GM21825 (cell line): ENCODE measurements around the gene MARK4.
"Not testable (repeated sequence)": the region's sequence is repeated elsewhere in the genome, so short reads cannot be mapped to it uniquely, and the experiment has no call there.

Experiments
- ATAC-seq: cut with Tn5 transposase; IDR thresholded peaks from one replicate; pipeline ENCODE4 v1.9.1; 2021; ENCODE audit warnings: mild to moderate bottlenecking, moderate library complexity; ENCODE audit not compliant: unreplicated experiment

Gene MARK4

DNA sequence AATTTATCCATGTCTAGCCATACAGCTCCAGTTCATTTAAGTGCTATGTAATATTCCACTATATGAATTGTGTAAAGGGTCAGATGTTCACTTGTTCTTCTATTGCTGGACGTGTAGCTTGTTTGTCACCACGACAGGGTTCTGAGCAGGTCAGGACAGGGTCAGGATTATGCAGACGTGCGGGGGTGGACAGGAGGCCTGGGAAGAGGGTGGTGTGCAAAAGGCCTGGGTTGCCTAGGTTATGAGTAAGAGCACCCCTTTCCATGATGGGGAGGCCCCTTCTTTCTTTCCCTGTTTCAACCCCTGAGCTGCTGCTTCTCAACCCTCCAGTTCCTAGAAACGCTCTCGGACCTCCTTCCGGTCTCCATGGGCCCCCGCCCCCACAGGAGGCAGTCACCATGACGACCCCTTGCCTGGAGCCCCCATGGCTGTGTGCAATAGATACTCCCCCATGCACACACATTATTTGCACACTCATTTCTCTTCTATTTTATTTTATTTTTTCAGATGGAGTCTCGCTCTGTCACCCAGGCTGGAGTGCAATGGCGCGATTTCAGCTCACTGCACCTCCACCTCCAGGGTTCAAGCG lies 7.8 kb upstream of the MARK4 start:
- ATAC-seq = no peak

DNA sequence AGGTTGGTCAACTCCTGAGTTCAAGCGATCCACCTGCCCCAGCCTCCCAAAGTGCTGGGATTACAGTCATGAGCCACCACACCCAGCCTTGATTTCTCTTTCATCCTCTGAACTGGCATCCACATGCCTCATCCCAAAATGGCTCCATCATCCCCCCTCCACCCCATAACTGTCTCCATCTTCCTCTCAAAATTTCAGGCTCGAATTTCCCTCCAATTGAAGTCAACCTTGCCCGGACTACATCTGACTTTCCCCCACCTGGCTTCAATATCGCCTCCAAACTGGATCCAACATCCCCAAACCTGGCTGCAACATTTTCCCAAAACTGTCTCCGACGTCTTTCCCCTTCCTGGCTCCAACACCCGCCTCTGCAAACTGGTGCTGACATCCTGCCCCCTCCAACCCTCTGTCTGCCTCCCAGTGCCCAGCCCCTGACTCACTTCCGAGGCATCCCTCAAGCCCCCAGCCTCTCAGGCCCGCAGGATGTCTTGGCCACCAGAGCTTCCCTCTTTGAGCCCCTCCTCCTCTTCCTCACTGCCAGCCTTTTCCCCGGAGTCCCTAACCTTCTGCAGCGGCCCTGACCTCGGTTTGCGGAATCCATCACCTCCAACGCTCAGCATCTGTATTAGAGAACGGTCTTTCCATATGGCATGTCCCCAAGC lies 6.8 kb upstream of the MARK4 start:
- ATAC-seq = no peak

DNA sequence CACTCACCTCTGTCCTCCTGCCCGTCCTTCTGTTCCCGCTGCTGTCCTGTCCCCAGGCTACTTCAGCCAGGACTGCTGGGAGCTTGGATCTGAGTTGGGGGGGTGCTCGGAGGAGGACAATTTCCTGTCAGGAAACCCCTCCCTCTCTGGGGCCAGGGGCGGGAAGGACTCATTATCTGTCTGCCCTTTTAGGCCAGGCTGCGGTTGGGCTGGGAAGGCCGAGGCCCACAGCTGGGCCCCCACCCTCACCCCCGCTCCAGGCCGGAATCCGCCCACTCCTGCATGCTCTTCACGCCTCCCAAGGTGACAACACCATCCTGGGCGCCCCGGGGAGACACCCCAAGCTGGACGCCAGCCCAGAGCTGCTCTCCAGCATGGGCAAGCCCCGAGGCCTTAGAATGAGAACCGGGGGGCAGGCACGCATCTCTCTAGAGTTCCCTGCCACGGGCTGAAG lies 5.7 kb upstream of the MARK4 start, which contains the start of gene EXOC3L2:
Gene EXOC3L2, minus strand, starts transcription at position 74 of the 454 bp plus-strand sequence. CDS start 6,362 bp downstream, outside the sequence.
- ATAC-seq = no peak

DNA sequence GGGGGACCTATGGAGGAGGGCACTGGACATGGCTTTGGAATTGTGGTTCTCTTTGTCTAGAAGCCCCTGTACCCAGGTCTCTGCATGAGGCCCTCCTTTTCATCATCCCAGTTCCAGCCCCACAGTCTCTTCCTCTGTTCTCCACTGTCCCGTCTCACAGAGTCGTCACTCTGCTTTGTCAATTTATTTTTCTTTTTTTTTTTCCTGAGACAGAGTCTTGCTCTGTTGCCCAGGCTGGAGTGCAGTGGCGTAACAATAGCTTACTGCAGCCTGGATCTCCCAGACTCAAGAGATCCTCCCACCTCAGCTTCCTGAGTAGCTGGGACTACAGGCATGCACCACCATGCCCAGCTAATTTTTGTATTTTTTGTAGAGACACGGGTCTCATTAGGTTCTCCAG lies 5.2 kb upstream of the MARK4 start:
- no peak for ATAC-seq

DNA sequence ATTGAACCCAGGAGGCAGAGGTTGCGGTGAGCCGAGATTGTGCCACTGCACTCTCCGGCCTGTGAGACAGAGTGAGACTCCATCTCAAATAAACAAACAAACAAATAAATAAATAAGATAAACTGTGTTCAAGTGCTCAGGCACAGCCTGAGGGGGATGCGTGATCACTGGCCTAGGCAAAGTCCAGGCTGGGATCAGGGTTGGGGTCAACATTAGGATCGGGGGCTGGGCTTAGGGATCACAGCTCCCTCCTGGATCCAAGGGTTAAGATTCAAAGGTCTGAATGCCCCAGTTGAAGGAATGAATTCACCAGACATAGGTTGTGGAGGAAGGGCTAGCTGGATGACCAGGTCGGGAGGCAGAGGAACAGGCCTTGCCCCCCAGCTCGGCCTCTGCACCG lies 3.9 kb upstream of the MARK4 start:
- no peak for ATAC-seq

DNA sequence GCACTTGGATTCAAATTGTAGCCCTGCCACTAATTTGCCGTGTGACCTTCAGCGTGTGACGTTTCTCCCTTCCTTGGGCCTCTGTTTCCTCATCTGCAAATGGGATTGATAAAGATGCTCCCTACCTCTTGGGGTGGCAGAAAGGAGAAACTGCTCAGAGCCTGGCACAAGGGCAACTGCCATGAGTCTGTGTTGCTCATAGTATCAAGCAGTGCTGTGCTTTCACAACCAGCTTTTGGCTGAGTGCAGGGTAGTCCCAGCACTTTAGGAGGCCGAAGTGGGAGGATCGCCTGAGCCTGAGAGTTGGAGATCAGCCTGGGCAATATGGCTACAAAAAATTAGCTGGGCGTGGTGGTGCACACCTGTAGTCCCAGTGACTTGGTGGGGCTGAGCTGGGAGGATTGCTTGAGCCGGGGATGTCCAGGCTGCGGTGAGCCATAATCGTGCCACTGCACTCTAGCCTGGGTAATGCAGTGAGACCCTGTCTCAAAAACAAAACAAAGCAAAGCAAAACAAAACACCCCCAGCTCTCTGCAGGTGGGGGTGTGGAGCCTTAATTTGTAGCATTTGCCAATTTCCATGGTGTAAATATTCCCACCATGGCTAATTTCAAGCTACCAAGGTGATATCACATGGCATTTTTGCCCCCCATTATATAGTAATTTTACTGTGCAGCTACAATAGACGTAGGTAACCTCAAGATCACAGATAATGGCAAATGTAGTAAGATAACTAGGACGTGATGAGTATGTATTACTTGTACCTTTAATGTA lies 1.6 kb upstream of the MARK4 start:
- ATAC-seq = no peak

DNA sequence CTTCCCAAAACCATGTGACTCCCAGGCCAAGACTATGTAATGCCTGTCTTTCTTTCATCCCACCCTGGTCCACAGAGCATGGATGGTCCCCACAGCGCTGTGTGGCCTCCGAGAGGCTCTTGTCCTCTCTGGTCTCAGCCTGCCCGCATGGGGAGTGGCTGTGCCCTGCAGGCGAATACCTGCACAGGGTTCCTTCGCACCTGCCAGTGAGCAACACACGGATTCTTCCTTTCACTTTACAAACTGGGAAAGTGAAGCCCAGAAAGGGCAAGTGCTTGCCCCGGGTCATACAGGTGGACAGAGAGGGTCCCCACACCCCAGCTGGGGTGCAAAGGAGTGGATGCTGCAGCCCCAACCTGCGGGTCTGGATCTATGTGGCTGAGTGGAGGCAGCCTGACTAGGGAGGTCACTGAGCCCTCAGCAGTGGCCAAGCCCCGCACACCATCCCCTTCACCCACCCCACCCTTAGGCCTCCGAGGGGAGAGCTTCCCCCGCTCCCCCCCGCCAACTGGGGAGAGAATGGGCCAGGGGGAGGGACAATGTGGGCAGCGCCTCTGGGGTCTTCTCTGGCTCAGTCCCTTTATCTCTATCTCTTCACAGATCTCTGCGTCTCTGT lies 747 bp upstream of the MARK4 start:
- ATAC-seq = no peak

DNA sequence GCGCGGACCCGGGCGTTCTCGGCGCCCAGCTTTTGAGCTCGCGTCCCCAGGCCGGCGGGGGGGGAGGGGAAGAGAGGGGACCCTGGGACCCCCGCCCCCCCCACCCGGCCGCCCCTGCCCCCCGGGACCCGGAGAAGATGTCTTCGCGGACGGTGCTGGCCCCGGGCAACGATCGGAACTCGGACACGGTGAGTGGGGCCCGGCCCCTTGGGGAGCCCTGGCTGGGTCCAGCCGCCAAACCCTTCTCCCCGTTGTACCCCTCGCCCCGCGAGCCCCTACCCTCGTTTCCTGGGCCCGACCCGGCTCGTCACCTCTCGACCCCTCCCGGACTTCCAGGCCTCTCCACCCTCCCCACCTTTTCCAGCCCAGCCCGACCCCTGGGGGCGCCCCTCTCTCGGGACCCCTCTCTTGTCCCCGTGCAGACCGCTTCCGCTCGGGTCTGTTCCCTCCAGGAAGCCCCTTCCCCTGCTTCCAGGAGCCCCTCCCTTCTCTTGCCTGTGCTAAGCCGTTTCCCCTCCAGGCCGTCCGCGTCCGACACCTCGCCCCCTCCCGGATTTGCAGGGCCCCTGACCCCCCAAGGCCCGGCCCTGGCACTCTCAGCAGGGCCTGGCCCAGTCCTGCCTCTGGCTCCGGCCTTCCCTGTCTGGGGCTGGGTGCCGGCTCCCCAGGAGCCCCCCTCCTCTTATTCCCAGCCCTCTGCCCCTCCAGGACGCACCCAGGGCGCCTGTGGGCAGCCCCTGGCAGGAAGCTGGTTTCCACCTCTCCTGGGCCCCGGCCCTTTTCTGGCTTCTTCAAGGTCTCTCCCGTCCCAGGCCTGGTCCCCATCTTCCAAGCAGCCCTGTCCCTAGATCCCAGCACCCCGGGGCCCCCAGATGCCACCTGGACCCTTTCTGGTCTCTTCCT lies 632 bp downstream of the MARK4 start:
- ATAC-seq = no peak

DNA sequence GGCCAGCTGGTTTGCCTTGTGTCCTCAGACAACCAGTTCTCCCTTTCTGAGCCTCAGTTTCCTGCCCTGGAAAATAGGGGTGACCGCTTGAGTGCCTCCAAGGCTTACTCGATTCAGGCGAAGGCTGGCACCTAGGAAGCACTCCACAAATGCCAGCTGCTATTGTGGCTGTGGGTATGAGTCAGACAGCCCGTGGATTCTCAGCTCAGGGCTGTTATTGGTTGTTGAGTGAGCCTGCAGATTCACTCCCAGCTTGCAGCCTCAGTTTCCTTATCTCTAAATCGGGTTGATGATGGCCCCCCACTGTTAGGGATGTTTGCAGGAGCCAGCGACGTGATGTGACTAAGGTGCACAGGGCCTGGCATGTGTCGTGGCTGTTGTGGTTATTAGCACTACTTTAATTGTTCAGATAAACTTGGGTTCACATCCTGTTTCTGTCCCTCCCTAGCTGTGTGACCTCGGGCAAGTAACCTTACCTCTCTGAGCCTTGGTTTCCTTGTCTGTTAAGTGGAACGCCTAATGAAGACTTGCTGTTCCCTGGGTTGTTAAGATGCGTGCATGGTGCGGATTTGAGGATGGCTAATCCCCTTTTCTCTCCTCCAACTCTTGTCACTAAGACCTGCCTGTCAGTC lies 2.4 kb downstream of the MARK4 start:
- ATAC-seq = no peak

DNA sequence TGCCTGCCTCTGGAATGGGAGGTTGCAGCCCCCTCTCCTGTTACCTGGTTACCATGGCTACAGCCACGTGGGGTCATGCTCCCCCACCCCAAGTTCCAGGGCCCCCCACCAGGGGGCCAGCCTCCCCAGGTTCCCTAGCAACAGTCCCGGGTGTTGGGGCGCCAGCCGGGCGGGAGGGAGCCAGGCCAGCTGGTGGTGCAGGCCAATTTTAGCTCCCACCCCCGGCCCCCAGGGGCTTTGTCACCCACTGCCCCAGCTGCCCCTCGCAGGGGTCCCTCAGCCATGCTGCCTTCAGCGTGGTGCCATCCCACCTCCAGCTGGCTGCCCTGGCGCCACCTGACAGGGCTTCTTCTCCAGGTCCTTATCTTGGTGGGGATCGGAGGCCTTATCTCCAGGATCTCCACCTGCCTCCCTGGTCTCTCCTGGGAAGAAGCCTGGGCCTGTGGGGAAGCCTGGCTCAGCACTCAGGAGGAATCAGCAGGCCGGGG lies 3.0 kb downstream of the MARK4 start:
- ATAC-seq = no peak

DNA sequence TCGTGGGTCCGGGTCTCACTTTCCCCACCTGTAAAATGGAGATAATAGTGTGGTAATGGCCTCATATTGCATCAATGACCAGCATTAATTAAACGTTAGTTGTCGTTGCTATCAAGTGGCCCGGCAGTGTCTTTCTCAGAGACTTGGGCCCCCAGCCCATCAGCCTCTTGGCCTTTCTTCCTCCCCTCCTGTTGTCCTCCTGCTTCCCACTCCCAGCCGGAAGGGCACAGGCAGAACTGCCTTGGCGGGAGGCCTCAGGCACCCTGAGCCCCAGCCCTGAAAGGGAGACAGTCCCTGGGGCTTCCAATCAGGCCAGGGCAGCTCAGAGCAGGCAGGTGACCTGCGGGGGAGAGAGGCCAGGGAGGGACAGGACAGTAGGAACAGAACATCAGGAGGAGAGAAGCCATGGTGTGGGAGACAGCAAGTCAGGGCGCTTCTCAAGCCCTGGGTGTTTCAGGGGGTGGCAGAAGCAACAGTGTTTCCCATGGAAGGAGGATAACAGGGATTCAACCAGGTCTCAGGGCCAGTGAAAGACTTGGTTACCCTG lies 4.6 kb downstream of the MARK4 start:
- no peak for ATAC-seq

DNA sequence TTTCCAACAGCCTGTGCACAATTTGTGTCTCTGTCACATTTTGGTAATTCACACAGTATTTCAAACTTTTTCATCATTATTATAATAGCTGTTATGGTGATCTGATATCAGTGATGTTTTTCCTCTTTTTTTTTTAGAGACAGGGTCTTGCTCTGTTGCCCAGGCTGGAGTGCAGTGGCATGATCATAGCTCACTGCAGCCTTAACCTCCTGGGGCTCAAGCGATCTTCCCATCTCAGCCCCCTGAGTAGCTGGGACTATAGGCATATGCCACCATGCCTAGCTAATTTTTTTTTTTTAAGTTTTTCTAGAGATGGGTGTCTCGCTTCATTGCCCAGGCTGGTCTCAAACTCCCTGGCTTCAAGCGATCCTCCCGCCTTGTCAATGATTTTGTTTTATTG lies 5.8 kb downstream of the MARK4 start:
- ATAC-seq = no peak

DNA sequence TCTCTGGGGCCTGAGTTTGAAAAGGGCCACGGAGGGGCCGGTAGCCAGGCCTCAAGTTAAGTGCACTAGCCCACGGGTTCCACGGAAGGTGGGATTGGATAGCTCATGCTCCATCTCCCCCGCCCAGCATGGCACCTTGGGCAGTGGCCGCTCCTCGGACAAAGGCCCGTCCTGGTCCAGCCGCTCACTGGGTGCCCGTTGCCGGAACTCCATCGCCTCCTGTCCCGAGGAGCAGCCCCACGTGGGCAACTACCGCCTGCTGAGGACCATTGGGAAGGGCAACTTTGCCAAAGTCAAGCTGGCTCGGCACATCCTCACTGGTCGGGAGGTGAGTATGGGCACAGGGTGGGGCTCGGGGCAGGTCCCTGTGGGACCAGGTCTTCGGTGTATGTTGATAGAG lies 7.8 kb downstream of the MARK4 start:
- ATAC-seq = no peak

DNA sequence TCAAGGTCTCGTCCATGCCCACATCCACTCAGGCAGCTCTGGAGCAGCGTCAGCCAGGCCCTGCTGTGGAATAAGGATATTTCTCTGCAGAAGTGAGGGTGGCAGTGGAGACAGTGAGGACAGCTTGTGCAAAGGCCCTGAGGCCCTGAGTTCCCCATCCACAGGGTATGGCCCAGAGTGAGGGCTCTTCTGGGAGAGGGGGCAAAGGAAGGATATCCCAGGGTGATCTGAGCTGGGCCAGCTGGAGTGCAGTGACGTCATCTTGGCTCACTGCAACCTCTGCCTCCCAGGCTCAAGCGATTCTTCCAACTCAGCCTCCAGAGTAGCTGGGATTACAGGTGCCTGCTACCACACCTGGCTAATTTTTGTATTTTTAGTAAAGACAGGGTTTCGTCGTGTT lies 11.5 kb downstream of the MARK4 start:
- ATAC-seq = no peak

DNA sequence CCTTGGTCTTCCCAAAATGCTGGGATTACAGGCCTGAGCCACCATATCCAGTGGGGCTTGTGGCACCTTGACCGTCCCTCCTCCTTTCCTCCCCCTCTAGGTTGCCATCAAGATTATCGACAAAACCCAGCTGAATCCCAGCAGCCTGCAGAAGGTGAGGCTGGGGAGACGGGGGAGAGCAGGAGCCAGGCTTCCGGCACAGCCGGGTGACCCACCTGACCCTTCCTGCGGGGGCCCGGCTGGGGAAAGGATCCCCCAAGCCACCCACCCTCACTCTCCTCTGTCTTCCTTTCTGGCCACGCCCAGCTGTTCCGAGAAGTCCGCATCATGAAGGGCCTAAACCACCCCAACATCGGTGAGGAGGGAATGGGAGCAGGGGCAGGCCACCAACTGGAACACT lies 11.9 kb downstream of the MARK4 start:
- no peak for ATAC-seq

DNA sequence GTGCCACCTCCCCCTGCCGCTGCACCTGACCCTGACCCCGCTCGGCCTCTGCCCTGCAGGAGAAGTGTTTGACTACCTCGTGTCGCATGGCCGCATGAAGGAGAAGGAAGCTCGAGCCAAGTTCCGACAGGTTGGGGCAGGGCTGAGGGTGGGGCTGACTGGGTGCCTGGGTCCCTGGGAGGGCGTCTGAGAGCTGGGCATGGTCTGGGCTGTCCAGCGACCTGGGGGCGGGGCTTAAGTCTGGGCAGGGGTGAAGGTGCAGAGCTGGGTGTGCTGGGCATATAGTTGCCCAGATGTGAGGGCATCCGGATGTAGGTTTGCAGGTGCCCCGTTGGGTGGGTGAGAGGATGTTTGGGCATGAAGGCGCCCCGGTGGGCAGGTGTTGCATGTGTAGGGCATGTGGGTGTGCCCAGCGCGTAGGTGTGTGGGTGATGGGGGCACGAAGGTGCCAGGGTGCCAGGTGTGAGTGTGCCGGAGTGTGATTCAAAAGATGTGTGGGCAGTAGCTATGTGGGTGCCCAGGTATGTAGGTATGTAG lies 13.8 kb downstream of the MARK4 start:
- ATAC-seq = no peak

DNA sequence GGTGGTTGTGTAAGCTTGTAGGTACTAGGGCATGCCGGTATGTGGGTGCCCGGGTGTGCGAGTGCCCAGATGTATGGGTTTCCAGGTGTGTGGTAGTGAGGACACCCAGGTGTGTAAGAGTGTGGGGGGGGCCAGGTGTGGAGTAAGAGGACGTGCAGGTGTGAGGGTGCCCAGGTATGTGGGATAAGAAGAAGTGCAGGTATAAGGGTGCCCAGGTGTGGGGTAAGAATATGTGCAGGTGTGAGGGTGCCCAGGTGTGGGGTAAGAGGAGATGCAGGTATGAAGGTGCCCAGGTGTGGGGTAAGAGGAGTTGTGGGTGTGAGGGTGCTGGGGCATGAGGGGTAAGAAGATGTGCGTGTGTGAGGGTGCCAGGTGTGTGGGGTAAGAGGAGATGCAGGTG lies 14.3 kb downstream of the MARK4 start:
- no peak for ATAC-seq

DNA sequence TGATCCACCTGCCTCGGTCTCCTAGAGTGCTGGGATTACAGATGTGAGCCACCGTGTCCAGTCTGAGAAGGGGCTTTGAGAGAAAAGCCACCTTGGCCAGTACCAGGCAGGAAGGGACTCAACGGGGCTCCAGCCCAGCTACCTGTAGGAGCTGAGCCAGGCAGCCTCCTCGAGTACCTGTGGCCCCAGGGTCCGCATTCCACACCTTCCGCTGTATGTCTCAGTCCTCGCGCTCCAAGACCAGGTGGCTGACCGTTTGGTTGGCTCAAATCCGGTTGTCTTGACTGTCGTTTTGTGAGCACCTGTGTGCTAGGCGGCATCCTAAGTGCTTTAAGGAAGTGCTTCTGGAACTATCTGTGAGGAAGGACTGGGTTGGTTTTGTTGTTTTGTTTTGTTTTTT lies 16.2 kb downstream of the MARK4 start:
- ATAC-seq = no peak

DNA sequence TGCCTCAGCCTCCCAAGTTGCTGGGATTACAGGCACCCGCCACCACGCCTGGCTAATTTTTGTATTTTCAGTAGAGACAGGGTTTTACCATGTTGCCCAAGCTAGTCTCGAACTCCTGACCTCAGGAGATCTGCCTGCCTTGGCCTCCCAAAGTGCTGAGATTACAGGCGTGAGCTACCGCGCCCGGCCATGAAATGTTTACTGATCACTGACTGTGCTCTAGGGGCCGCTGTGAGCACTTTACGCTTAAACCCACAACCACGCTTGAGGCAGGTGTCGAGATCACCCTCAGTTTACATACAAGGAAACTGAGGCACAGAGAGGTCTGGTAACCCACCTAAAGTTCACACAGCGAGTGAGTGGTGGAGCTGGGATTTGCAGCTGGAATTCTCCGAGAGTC lies 18.9 kb downstream of the MARK4 start:
- ATAC-seq = not testable (repeated sequence)
